ENCODE results near the gene NRGN. TPM values are rescaled to one million over a fixed set of nuclear protein-coding genes. Genes with fewer than 3 reads are reported as not detected.
"Not testable (repeated sequence)": the region's sequence is repeated elsewhere in the genome, so short reads cannot be mapped to it uniquely, and the experiment has no call there.

Gene NRGN
- polyA plus RNA-seq, 3 donors, result 1.2 to 17.0 (median 5.3) TPM

DNA sequence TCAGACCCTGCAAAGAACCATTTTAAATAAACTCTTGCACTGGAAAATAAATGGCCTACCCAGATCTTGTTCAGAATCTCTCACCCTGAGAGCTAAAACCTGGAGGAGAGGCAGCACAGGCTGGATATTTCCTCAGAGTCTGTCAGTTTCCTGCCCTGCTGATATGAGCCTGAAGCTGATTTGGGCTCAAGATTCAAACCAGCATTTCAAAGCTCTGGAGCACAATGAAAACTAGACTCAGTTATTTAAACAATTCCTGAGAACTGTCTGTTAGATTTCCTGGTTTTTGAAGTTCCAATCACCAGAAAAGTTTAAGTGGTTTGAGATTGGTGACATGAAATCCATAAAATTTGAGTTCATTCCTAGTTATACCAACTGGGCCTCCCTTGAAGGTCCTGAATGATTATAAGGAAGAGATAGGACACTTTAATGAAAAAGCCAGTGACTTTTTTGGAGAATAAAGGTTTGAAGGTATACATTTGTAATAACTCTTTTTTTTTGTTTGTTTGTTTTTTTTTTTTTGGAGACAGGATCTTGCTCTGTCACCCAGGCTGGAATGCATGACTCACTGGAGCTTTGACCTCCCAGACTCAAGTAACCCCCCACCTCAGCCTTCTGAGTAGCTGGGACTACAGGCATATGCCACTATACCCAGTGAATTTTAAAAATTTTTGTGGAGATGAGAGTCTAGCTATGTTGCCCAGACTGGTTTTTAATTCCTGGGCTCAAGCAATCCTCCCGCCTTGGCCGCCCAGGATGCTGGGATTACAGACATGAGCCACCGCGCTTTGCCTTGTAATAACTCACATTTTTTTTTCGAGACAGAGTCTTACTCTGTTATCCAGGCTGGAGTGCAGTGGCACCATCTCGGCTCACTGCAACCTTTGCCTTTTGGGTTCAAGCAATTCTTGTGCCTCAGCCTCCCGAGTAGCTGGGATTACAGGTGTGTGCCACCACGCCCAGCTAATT is 30.3 kb downstream of the NRGN start:
- H3K27ac ChIP-seq (ENCODE audit: low read depth, low read length), result no peak overlapping the region
- 96 to 98% (median 97%) methylated on average over 8 of the region's 8 CpGs for WGBS, 3 donors

DNA sequence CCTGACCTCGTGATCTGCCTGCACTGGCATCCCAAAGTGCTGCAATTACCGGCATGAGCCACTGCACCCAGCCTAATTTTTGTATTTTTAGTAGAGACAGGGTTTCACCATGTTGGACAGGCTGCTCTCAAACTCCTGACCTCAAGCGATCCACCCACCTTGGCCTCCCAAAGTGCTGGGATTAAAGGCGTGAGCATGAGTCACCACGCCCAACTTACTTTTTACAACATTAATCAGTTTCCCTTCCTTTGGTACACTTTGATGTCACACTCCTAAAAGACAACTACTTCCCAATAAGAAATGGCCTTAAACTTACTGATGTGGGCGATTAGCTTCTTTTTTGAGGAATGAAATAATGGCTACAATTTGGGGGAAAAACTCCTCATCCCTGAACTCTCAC is 31.2 kb downstream of the NRGN start:
- not testable (repeated sequence) for H3K27ac ChIP-seq (ENCODE audit: low read depth, low read length)
- WGBS, 3 donors, result 93 to 99% (median 98%) methylated on average over 6 of the region's 6 CpGs

DNA sequence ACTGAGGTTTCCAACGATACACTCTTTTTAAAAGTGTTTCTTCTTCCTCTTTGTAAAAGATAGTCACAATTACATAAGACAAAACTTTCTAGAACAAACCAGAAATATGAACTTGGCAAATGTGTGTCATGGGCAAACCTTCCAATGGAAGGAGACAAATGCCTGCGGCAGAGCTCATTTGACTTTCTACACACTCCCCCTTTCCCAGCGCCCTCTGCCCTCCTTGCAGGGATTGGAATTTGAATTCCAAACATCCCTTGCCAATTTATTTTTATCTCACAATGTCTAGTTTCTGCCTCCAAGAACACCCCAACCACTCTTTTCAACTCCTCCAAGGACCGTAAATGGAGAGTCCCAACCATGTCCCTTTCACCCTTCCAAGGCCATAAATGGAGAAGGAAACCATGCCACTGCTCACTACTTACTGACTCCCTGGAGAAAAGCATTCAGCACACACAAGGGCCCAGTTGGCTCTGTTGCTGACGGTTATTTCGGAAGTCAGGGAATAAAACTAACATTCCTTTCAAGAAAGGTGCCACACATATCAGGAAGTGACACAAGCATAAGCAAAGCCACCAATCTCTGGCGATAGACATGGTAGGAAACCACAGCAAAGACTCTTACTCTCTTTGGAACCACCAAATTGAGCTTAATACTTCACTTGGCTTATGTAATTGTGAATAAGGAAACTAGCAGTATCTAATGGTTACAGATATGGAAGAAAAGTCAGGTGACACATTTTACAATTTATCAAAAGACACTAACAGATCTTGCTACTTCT is 37.3 kb downstream of the NRGN start:
- WGBS, 3 donors, result 68 to 93% (median 73%) methylated on average over 7 of the region's 7 CpGs
- H3K27ac ChIP-seq (ENCODE audit: low read depth, low read length), result no peak overlapping the region

GRCh38 chr11:124778281-124778680 is 38.5 kb downstream of the NRGN start:
- H3K27ac ChIP-seq (ENCODE audit: low read depth, low read length), result no peak overlapping the region
- WGBS, 3 donors, result 77 to 89% (median 79%) methylated on average over 2 of the region's 2 CpGs

DNA sequence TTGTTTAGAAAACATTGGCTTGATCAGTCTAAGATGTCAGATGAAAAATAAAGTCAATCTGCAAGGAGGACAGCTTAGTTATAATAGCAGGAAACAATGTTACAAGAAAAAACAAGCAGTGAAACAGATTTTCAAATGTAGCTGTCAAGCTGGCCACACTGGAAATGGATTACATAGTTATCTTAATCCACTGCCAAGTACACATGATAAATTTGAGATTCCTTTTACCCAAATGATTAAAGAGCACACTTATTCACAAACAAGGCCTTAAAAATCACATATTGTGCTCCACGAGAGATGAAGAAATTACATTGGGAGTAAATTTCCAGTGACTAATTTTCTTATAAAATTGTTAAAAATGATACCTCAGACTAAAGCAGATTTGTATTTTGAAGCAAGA is 39.8 kb downstream of the NRGN start:
- H3K27ac ChIP-seq (ENCODE audit: low read depth, low read length), result no peak overlapping the region
- WGBS, 3 donors, result 44 to 57% (median 55%) methylated on average over 1 of the region's 1 CpG

- WGBS, 3 donors, result 85 to 94% (median 90%) methylated on average over 4 of the region's 4 CpGs
- no peak overlapping the region for H3K27ac ChIP-seq (ENCODE audit: low read depth, low read length)
Measured at GRCh38 chr11:124783002-124783401, 43.3 kb downstream of the NRGN start.

DNA sequence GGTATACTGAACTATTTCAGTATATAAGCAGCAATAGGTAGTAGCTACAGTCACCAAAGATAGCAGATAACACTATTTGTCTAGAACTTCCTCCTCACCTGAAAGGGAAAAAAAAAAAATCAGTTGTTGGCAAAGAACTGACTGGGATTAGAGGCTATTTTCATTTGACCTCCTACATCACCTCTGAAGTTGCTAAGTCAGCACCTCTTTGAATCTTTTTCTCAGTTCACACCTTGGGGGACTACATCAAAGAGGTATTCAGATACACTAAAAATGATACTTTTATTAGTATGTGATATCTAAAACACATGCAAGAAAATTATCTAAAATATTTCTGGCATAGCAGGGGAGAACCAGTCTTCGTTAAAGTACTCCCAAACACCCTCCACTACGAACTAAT is 44.3 kb downstream of the NRGN start:
- no peak overlapping the region for H3K27ac ChIP-seq (ENCODE audit: low read depth, low read length)
- 94 to 98% (median 97%) methylated on average over 2 of the region's 2 CpGs for WGBS, 3 donors

GRCh38 chr11:124788521-124788920 is 48.8 kb downstream of the NRGN start:
- H3K27ac ChIP-seq (ENCODE audit: low read depth, low read length), result no peak overlapping the region

DNA sequence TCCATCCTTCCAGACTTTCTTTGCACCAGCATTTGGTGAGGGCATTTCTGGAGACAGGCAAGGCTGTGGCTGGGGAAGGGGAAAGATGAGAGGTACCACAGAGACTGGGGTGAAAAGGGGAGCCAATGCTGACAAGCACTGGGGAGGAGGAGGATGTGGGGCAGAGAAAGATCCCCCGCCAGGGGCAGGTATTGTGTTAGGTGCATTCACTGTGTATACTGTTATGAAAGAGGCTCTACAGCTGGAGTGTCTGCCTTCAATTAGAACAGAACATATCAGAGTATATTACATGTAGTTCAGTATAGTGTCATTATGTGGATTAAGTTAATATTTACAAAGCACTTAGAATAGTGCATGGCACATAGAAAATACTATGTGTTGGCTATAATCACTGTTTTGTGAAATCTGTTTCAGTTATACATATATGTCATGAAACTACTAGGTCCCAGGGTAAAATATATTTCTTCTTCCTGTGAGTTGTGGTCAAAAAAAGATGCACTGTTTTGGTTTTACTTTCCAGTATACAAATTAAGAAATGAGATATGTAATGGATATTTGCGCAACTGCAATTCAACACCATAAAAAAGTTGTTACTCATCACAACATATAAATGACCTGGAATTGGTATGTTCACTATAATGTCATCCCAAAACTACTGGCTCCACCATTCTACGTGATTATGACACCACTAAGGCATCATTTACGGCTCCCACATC is 52.0 kb downstream of the NRGN start:
- H3K27ac ChIP-seq (ENCODE audit: low read depth, low read length), result no peak overlapping the region
- 77 to 89% (median 88%) methylated on average over 4 of the region's 4 CpGs for WGBS, 3 donors

- no peak overlapping the region for H3K27ac ChIP-seq (ENCODE audit: low read depth, low read length)
- WGBS, 3 donors, result 87 to 96% (median 87%) methylated on average over 2 of the region's 2 CpGs
Measured at GRCh38 chr11:124793466-124794278, 53.9 kb downstream of the NRGN start.

GRCh38 chr11:124796312-124796711 is 56.6 kb downstream of the NRGN start:
- WGBS, 3 donors, result 87 to 90% (median 88%) methylated on average over 3 of the region's 3 CpGs
- no peak overlapping the region for H3K27ac ChIP-seq (ENCODE audit: low read depth, low read length)

Other genes with a start within 250 kb of the NRGN start
- gene OR8B12, start 196.3 kb upstream of the NRGN start, polyA plus RNA-seq, result not detected
- gene OR8A1, start 169.9 kb upstream of the NRGN start, polyA plus RNA-seq, result under 1 TPM in 1 of 3 donors, not detected in 2; under 0.01 TPM
- not detected for gene PANX3, start 128.5 kb upstream of the NRGN start, polyA plus RNA-seq
- gene TBRG1, start 117.1 kb upstream of the NRGN start, polyA plus RNA-seq, result 10 to 100 TPM; 14.7 to 26.1 (median 25.9) TPM
- 10 to 100 TPM in 2 of 3 donors, 1 to 10 TPM in 1; 7.1 to 13.8 (median 11.0) TPM for gene SIAE, start 66.2 kb upstream of the NRGN start, polyA plus RNA-seq
- gene SPA17, start 66.0 kb upstream of the NRGN start, polyA plus RNA-seq, result 1 to 10 TPM; 2.3 to 5.5 (median 2.8) TPM
- gene VSIG2, start 12.3 kb downstream of the NRGN start, polyA plus RNA-seq, result 10 to 100 TPM in 1 of 3 donors, 1 to 10 TPM in 2; 1.2 to 36.1 (median 3.5) TPM
- 100 to 1,000 TPM in 1 of 3 donors, 10 to 100 TPM in 2; 17.6 to 116 (median 53.3) TPM for gene ESAM, start 22.3 kb downstream of the NRGN start, polyA plus RNA-seq
- gene MSANTD2, start 60.5 kb downstream of the NRGN start, polyA plus RNA-seq, result 1 to 10 TPM; 4.8 to 6.1 (median 5.3) TPM
- 10 to 100 TPM in 2 of 3 donors, 1 to 10 TPM in 1; 5.2 to 44.8 (median 21.7) TPM for gene ROBO3, start 125.5 kb downstream of the NRGN start, polyA plus RNA-seq
- 10 to 100 TPM in 2 of 3 donors, 1 to 10 TPM in 1; 3.7 to 61.0 (median 41.9) TPM for gene ROBO4, start 157.9 kb downstream of the NRGN start, polyA plus RNA-seq
- gene HEPN1, start 179.3 kb downstream of the NRGN start, polyA plus RNA-seq, result 1 to 10 TPM in 1 of 3 donors, under 1 TPM in 2; 0.28 to 2.3 (median 0.34) TPM
- 10 to 100 TPM in 1 of 3 donors, 1 to 10 TPM in 2; 2.6 to 19.6 (median 4.7) TPM for gene HEPACAM, start 196.1 kb downstream of the NRGN start, polyA plus RNA-seq
- 1 to 10 TPM in 1 of 3 donors, under 1 TPM in 2; 0.43 to 1.7 (median 0.60) TPM for gene CCDC15, start 214.3 kb downstream of the NRGN start, polyA plus RNA-seq

Measured in adipose tissue (tissue), 3 donors.